HepG2 (cell line): Measurements from ENCODE around the gene BRCA1. TPM values are rescaled to one million over a fixed set of nuclear protein-coding genes. Genes with fewer than 3 reads are reported as not detected.

ENCODE experiments used
- CC2D1A ChIP-seq: sonication (generic); formaldehyde crosslinking; IDR thresholded peaks from 2 replicates; pipeline ENCODE4 v1.8.1; 2023; ENCODE audit warnings: mild to moderate bottlenecking, missing genetic modification reagents
- FOXA3 ChIP-seq: IDR thresholded peaks from 2 replicates; pipeline ENCODE4 v1.6.1; 2016; ENCODE audit warnings: missing genetic modification reagents, missing compliant biosample characterization
- FOXJ3 ChIP-seq: sonication (generic); formaldehyde crosslinking; IDR thresholded peaks from 2 replicates; pipeline ENCODE4 v1.4.0; 2020; ENCODE audit warnings: missing genetic modification reagents, mild to moderate bottlenecking, borderline replicate concordance
- KAT2B ChIP-seq: fragments of 150-350 bp; IDR thresholded peaks from 2 replicates; pipeline ENCODE4 v1.6.1; 2014; ENCODE audit warnings: low read depth, low read length, borderline replicate concordance
- NFYC ChIP-seq: IDR thresholded peaks from 2 replicates; pipeline ENCODE4 v1.6.1; 2016; ENCODE audit warnings: missing genetic modification reagents, missing compliant biosample characterization
- PAX8 ChIP-seq: sonication (generic); formaldehyde crosslinking; IDR thresholded peaks from 2 replicates; pipeline ENCODE4 v1.8.0; 2022; ENCODE audit warnings: mild to moderate bottlenecking, missing genetic modification reagents, borderline replicate concordance
- POLR2AphosphoS5 ChIP-seq: IDR thresholded peaks from 2 replicates; pipeline ENCODE4 v1.6.1; 2012; ENCODE audit warnings: low read depth, low read length
- RELA ChIP-seq: sonication (generic); formaldehyde crosslinking; IDR thresholded peaks from 2 replicates; pipeline ENCODE4 v1.4.0; 2020; ENCODE audit warnings: missing genetic modification reagents
- SMAD1 ChIP-seq: sonication (generic); formaldehyde crosslinking; IDR thresholded peaks from 2 replicates; pipeline ENCODE4 v1.4.0; 2020; ENCODE audit warnings: missing genetic modification reagents, low read depth, mild to moderate bottlenecking, borderline replicate concordance
- SNAI1 ChIP-seq: sonication (generic); formaldehyde crosslinking; IDR thresholded peaks from 2 replicates; pipeline ENCODE4 v1.5.0; 2020; ENCODE audit warnings: mild to moderate bottlenecking, missing genetic modification reagents, borderline replicate concordance
- SRF ChIP-seq: IDR thresholded peaks from 2 replicates; pipeline ENCODE4 v1.6.1; 2011; ENCODE audit warnings: mild to moderate bottlenecking, low read depth, low read length, moderate library complexity
- STAT5B ChIP-seq: sonication (generic); formaldehyde crosslinking; IDR thresholded peaks from 2 replicates; pipeline ENCODE4 v1.4.0; 2020; ENCODE audit warnings: missing genetic modification reagents
- TOPORS ChIP-seq: sonication (generic); formaldehyde crosslinking; IDR thresholded peaks from 2 replicates; pipeline ENCODE4 v1.8.0; 2023; ENCODE audit warnings: mild to moderate bottlenecking, missing genetic modification reagents
- U2AF2 ChIP-seq: fragments of 200-400 bp; formaldehyde crosslinking; IDR thresholded peaks from 2 replicates; pipeline ENCODE4 v1.6.1; 2017; ENCODE audit warnings: low read depth, mild to moderate bottlenecking, low read length
- ZFYVE20 ChIP-seq: sonication (generic); formaldehyde crosslinking; IDR thresholded peaks from 2 replicates; pipeline ENCODE4 v1.8.0; 2023; ENCODE audit warnings: low read depth, mild to moderate bottlenecking, moderate library complexity, missing genetic modification reagents, borderline replicate concordance
- ZNF12 ChIP-seq: sonication (generic); formaldehyde crosslinking; IDR thresholded peaks from 2 replicates; pipeline ENCODE4 v1.5.0; 2020; ENCODE audit warnings: missing genetic modification reagents
- ZNF431 ChIP-seq: sonication (generic); formaldehyde crosslinking; IDR thresholded peaks from 2 replicates; pipeline ENCODE4 v1.9.0; 2022; ENCODE audit warnings: missing genetic modification reagents, low read depth, mild to moderate bottlenecking, borderline replicate concordance
- ZNF563 ChIP-seq: sonication (generic); formaldehyde crosslinking; IDR thresholded peaks from 2 replicates; pipeline ENCODE4 v1.8.0; 2022; ENCODE audit warnings: mild to moderate bottlenecking, moderate library complexity, missing genetic modification reagents
- ZNF766 ChIP-seq: sonication (generic); formaldehyde crosslinking; IDR thresholded peaks from 2 replicates; pipeline ENCODE4 v1.5.0; 2020; ENCODE audit warnings: missing genetic modification reagents, borderline replicate concordance
- polyA plus RNA-seq, 8 experiments: library from polyadenylated mRNA; depleted of rRNA in 3 of 8; stranded (reverse) in 7 of 8; unstranded in 1 of 8; fragments of >200 nt; fragmentation: Illumina TruSeq in 4 of 8; extraction: Trizol in 4 of 8; gene quantifications; 2 replicates each; pipeline versions ENCODE4 v1.2.1 to v1.2.3, GENCODE V29; 2011 to 2016; ENCODE audit warnings: low read depth in 4 of 8, missing spikeins in 1 of 8, mixed read lengths in 1 of 8; ENCODE audit not compliant: insufficient read depth in 1 of 8
- total RNA-seq, 5 experiments: library from RNA; depleted of rRNA; stranded (reverse); fragments of >200 nt; fragmentation: Illumina TruSeq; extraction: Trizol; gene quantifications; 2 replicates each; pipeline ENCODE4 v1.2.3, GENCODE V29; 2016; ENCODE audit warnings: low read depth in 1 of 5
- TF ChIP-seq, protein P1 (sequence below): sonication (generic); formaldehyde crosslinking; IDR thresholded peaks from 2 replicates; pipeline ENCODE4 v1.5.0; 2020; ENCODE audit warnings: missing genetic modification reagents
- TF ChIP-seq, protein P2 (sequence below): sonication (generic); formaldehyde crosslinking; IDR thresholded peaks from 2 replicates; pipeline ENCODE4 v1.5.0; 2020; ENCODE audit warnings: mild to moderate bottlenecking, missing genetic modification reagents, moderate library complexity
- TF ChIP-seq, protein P3 (sequence below): sonication (generic); formaldehyde crosslinking; IDR thresholded peaks from 2 replicates; pipeline ENCODE4 v1.5.0; 2020; ENCODE audit warnings: missing genetic modification reagents
- TF ChIP-seq, protein P4 (sequence below): sonication (generic); formaldehyde crosslinking; IDR thresholded peaks from 2 replicates; pipeline ENCODE4 v1.8.0; 2022; ENCODE audit warnings: low read depth, missing genetic modification reagents
- TF ChIP-seq, protein P5 (sequence below): sonication (generic); formaldehyde crosslinking; conservative IDR thresholded peaks from 2 replicates; pipeline ENCODE4 v1.8.1; 2023; ENCODE audit warnings: missing genetic modification reagents

The BRCA1 gene
- total and polyA plus RNA-seq, 2 of the 13 experiments (the other 11 are each of a cell fraction or from before 2014, with no cell fraction given), result 13.3 to 37.5 TPM

DNA sequence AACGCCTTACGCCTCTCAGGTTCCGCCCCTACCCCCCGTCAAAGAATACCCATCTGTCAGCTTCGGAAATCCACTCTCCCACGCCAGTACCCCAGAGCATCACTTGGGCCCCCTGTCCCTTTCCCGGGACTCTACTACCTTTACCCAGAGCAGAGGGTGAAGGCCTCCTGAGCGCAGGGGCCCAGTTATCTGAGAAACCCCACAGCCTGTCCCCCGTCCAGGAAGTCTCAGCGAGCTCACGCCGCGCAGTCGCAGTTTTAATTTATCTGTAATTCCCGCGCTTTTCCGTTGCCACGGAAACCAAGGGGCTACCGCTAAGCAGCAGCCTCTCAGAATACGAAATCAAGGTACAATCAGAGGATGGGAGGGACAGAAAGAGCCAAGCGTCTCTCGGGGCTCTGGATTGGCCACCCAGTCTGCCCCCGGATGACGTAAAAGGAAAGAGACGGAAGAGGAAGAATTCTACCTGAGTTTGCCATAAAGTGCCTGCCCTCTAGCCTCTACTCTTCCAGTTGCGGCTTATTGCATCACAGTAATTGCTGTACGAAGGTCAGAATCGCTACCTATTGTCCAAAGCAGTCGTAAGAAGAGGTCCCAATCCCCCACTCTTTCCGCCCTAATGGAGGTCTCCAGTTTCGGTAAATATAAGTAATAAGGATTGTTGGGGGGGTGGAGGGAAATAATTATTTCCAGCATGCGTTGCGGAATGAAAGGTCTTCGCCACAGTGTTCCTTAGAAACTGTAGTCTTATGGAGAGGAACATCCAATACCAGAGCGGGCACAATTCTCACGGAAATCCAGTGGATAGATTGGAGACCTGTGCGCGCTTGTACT is at the start of gene BRCA1 (continued):
- TF ChIP-seq FOXA3 (CRISPR knock-in tag) (peak; percentile 62), TOPORS (CRISPR knock-in tag) (peak; percentile 56; the same call in 1 of the 2 replicates), POLR2AphosphoS5 (peak; percentile 91), SRF (peak; percentile 70; the same call in 1 of the 2 replicates), NFYC (CRISPR knock-in tag) (peak; percentile 95), U2AF2 (0 out of 2 replicates have a peak, but pooled peaks have one; percentile 46), CC2D1A (CRISPR knock-in tag) (no peak), STAT5B (CRISPR knock-in tag) (no peak), ZNF766 (no peak), FOXJ3 (CRISPR knock-in tag) (peak; percentile 49; the same call in 1 of the 2 replicates), ZNF431 (CRISPR knock-in tag) (no peak), KAT2B (no peak), PAX8 (CRISPR knock-in tag) (no peak), ZFYVE20 (CRISPR knock-in tag) (no peak), SMAD1 (CRISPR knock-in tag) (peak; percentile 76; the same call in 1 of the 2 replicates), ZNF563 (CRISPR knock-in tag) (no peak), SNAI1 (no peak; the same call in 1 of the 2 replicates), RELA (CRISPR knock-in tag) (no peak), ZNF12 (CRISPR knock-in tag) (0 out of 2 replicates have a peak, but pooled peaks have one; percentile 26)
- TF ChIP-seq, protein P1, sequence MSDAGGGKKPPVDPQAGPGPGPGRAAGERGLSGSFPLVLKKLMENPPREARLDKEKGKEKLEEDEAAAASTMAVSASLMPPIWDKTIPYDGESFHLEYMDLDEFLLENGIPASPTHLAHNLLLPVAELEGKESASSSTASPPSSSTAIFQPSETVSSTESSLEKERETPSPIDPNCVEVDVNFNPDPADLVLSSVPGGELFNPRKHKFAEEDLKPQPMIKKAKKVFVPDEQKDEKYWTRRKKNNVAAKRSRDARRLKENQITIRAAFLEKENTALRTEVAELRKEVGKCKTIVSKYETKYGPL (CRISPR knock-in tag), result no peak
- TF ChIP-seq, protein P2, sequence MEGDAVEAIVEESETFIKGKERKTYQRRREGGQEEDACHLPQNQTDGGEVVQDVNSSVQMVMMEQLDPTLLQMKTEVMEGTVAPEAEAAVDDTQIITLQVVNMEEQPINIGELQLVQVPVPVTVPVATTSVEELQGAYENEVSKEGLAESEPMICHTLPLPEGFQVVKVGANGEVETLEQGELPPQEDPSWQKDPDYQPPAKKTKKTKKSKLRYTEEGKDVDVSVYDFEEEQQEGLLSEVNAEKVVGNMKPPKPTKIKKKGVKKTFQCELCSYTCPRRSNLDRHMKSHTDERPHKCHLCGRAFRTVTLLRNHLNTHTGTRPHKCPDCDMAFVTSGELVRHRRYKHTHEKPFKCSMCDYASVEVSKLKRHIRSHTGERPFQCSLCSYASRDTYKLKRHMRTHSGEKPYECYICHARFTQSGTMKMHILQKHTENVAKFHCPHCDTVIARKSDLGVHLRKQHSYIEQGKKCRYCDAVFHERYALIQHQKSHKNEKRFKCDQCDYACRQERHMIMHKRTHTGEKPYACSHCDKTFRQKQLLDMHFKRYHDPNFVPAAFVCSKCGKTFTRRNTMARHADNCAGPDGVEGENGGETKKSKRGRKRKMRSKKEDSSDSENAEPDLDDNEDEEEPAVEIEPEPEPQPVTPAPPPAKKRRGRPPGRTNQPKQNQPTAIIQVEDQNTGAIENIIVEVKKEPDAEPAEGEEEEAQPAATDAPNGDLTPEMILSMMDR (CRISPR knock-in tag), result peak; percentile 23; the same call in 1 of the 2 replicates
- TF ChIP-seq, protein P3, sequence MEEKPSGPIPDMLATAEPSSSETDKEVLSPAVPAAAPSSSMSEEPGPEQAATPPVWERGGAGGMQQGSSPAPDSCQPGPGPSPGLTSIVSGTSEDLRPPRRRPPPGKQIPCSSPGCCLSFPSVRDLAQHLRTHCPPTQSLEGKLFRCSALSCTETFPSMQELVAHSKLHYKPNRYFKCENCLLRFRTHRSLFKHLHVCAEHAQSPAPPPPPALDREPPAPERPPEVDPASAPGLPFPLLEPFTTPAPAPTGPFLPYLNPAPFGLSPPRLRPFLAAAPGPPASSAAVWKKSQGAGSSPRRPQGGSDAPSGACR (CRISPR knock-in tag), result no peak
- TF ChIP-seq, protein P4, sequence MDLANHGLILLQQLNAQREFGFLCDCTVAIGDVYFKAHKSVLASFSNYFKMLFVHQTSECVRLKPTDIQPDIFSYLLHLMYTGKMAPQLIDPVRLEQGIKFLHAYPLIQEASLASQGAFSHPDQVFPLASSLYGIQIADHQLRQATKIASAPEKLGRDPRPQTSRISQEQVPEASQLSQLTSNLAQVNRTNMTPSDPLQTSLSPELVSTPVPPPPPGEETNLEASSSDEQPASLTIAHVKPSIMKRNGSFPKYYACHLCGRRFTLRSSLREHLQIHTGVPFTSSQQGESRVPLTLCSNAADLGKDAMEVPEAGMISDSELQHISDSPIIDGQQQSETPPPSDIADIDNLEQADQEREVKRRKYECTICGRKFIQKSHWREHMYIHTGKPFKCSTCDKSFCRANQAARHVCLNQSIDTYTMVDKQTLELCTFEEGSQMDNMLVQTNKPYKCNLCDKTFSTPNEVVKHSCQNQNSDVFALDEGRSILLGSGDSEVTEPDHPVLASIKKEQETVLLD, result no peak
- TF ChIP-seq, protein P5, sequence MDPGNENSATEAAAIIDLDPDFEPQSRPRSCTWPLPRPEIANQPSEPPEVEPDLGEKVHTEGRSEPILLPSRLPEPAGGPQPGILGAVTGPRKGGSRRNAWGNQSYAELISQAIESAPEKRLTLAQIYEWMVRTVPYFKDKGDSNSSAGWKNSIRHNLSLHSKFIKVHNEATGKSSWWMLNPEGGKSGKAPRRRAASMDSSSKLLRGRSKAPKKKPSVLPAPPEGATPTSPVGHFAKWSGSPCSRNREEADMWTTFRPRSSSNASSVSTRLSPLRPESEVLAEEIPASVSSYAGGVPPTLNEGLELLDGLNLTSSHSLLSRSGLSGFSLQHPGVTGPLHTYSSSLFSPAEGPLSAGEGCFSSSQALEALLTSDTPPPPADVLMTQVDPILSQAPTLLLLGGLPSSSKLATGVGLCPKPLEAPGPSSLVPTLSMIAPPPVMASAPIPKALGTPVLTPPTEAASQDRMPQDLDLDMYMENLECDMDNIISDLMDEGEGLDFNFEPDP, result no peak
